Heart left ventricle (tissue), 13 donors: ENCODE data around the gene CALU.

Experiments used
- POLR2A ChIP-seq, 2 donors: fragments of 450-650 bp; IDR thresholded peaks; one replicate each; pipeline ENCODE4 v1.6.1; 2017; ENCODE audit warnings: antibody characterized with exemption in 2 of 2, mild to moderate bottlenecking in 2 of 2, moderate library complexity in 2 of 2
- TF ChIP-seq, protein P1 (sequence below), 12 donors: fragments of 200-600 bp; sonication (generic) in 4 of 12; IDR thresholded peaks; one replicate each; pipeline versions ENCODE4 v1.5.0 to v1.8.0; 2018 to 2022; ENCODE audit warnings: antibody characterized with exemption in 12 of 12, mild to moderate bottlenecking in 5 of 12
- donor health status: ischemic (EF 13 %, LVEDD 7.1; RV severe dilation, severe dysfunction).
- donor health status: DM: no; HTN: yes; CAD: no.
- donor health status: DM: no; HTN: no; CAD: no.
- donor health status: ischemic (EF 25% LVEDD 6.9; RV normal size, moderate dysfunction).
- donor health status: ischemic (EF 25% LVEDD 5.7; RV mildly dilated, moderate dysfunction).
- donor health status: ischemic (EF 35%, LVEDD 5.7; RV mildly dilated, moderate dysfunction).
- donor health status: nonischemic (EF 11% LVEDD 7.7; RV severe dilation, severe dysfunction).
- donor health status: DM: yes; HTN: yes; CAD: no.
- donor health status: PGD.
- donor health status: ischemic (EF 29% LVEDD 5.4; RV normal size, mild dysfunction).
- donor health status: nonischemic (EF 23%, LVEDD 6.1; RV moderate dilation, normal function).

DNA sequence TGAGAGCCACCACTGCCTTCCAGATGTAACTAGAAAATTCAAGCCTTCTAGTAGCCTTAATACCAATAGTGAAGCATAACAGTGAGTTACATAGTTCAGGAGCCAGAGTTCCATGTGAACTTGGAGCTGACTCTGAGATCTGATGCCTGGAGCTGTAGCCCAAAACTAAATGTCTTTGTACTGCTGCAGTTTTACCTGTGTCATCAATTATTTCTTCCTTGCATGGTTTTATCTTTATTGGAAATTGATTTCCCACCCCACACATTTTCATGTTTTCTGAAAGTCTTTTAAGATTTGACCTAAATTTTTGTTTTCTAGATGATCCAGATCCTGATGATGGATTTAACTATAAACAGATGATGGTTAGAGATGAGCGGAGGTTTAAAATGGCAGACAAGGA lies 19.4 kb downstream of the CALU start:
- TF ChIP-seq, protein P1, sequence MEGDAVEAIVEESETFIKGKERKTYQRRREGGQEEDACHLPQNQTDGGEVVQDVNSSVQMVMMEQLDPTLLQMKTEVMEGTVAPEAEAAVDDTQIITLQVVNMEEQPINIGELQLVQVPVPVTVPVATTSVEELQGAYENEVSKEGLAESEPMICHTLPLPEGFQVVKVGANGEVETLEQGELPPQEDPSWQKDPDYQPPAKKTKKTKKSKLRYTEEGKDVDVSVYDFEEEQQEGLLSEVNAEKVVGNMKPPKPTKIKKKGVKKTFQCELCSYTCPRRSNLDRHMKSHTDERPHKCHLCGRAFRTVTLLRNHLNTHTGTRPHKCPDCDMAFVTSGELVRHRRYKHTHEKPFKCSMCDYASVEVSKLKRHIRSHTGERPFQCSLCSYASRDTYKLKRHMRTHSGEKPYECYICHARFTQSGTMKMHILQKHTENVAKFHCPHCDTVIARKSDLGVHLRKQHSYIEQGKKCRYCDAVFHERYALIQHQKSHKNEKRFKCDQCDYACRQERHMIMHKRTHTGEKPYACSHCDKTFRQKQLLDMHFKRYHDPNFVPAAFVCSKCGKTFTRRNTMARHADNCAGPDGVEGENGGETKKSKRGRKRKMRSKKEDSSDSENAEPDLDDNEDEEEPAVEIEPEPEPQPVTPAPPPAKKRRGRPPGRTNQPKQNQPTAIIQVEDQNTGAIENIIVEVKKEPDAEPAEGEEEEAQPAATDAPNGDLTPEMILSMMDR (IDR thresholded peaks at IDR 0.05): no peak
- TF ChIP-seq POLR2A (IDR thresholded peaks at IDR 0.05): no peak
